ENCODE data around the gene SPATA2L.

SPATA2L gene

DNA sequence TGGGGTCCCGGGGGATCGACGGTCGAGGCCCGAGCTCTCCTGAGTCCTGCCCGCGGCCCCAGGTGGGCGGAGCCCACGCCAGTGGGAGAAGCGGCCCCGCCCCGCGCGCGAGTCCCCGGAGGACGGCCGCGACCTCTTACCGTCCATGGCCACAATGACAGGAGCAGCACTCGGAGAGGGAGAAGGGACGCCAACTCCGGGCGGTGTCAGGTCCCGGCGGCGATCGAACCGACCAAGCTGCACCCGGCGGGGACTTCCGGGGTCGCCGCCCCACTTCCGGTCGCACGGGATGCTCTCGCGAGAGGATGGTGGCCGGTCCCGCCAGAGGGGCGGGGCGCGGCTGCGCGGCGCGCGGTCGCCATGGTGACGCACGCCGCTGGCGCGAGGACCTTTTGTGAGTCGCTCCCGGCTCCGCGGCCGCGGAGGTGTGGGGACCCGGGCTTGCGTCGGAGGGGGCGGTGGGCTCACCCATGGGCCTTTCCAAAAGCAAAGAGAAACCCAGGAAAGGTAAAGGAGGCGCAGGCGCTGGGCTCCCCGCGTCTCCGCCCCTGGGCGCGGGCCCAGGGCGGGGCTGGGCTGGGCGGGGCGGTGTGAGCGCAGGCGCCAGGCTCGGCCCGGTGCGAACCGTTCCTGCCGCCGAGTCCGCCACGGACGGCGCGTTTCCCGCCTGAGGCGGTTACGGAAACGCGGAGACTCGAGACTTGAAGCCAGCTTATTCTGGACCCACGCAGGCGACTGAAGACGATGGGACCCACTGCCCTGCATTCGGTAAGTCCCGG lies 43.9 kb downstream of the SPATA2L start, which contains the start of the genes CHMP1A and SPATA33:
TSS of gene CHMP1A (minus strand) at position 267 of the 779 bp plus-strand sequence. CDS start at position 147, 120 bp downstream.
TSS of gene SPATA33 (plus strand) at position 395 of the 779 bp plus-strand sequence. CDS start at position 471, 76 bp downstream.
- in situ Hi-C loops (cut with MboI; ENCODE audit: low sequenced_read_pairs): no loop called here

DNA sequence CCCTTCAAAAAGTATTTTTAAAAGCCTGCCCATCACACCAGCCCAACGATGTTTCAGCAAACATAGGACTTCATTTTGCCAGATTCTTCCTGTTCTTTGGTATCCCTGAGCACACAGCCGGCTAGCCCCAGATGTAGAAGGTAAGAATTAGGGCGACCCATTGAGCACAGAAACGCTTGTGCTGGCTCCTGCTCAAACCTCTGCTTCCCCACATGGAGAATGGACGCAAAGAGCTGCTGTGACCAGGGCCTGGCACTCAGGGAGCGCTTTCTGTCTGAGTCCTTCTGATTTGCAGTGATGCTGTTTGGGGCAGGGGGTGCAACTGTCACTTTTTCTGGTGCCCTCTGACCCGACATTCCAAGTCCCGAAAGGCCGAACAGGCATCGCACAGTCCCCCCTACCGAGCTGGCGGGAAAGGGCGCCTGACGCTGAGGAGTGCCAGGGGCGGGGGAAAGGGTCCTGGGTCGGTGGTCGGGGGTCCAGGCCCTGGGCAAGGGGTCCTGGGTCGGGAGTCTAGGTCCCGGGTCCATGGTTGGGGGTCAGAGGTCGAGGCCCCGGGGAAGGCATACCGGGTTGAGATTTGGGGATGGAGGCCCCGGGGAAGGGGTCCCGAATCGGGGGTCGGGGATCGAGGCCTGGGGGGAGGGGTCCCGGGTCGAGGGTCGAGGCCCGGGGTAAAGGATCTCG lies 44.9 kb downstream of the SPATA2L start:
- in situ Hi-C loops (cut with MboI; ENCODE audit: low sequenced_read_pairs): no loop called here

DNA sequence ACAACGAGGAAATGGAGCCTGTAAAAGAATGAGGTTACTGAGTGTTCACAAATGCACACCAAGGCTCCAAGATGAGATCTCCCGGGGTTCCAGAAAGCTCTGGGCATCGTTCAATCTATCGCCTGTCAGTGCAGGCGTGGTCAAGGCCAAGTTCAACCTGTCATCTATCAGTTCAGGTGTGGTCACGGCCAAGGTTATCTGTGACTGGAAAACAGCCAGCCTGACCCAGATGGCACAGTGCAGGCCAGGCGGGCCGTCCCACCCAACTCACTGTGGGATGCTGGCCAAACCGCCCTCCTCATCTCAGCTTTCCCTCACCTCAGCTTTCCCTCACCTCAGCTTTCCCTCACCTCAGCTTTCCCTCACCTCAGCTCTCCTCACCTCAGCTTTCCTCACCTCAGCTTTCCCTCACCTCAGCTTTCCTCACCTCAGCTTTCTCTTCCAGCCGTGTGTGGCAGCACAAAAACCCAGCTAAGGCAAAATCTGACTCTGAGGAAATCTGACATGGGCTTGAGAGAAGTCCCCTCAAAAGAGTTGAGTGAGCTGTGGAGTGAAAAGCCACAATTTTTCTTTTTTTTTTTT lies 46.4 kb downstream of the SPATA2L start:
- in situ Hi-C loops (cut with MboI; ENCODE audit: low sequenced_read_pairs): no loop called here

DNA sequence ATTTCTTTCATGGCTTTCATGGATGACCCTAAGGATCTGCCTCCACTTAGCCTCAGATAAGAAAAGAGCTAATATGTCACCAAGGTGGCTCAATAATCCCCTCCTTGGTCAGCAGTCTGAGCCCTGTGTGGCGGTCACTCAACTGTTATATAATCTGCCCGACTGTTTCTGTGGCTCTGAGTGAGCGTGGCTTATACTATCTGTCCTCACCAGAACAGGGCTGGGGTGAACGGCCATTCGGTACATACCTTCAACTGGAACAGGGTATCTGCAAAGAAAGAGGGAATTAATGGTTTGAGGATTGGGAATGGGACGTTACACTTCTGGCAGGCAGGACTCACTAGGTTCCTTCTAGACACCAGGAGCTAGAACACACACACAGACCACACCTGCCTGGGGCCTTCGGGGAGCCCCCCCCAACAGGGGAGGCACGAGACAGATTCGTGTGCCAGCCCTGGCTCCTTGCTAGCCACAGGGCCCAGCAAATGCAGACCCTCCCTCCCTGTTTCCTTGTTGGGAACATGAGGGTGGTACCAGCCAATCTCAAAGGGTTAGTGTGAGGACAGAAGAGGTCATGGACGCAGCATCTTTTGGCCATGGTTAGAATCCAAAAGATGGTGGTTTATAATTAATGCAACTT lies 47.7 kb downstream of the SPATA2L start:
- in situ Hi-C loops (cut with MboI; ENCODE audit: low sequenced_read_pairs): no loop called here

DNA sequence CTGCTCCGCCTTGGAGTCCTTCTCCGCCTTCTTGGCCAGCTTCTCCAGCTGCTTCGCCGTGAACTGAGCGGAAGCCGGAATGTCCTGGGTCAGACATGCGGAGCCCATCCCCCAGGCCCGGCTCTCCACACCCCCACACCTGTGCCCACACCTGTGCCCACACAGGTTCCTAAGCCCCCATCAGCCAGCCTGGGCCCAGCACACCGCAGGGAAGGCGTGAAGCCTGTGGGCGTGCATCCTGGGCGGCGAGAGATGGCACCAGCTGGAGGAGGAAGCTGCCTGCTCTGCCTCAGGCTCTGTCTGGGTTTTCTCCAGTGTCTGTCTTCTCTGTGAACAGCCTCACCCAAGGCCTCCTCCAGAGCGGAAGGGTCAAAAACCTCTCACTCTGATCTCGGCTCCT lies 49.9 kb downstream of the SPATA2L start:
- in situ Hi-C loops (cut with MboI; ENCODE audit: low sequenced_read_pairs): no loop called here

DNA sequence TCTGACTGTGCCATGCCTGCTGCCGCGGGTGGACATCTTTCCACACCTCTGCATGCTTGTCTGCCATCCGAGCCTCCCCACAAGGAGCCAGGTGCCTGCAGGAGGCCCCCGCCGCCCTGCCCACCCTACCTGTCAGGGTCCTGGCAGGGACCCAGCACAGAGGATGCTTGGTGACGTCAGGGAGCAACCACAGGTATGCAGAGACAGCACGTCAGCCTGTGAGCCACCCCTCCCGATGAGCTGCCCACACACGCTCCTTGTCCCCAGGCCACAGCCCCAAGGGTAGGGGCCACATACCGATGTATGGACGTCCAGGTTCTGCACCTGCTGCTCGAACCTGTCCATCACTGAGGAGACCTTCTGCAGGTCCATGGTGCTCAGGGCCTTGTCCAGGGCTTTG lies 54.6 kb downstream of the SPATA2L start:
- in situ Hi-C loops (cut with MboI; ENCODE audit: low sequenced_read_pairs): no loop called here
